ENCODE measurements around the gene BPHL. TPM values are rescaled to one million over a fixed set of nuclear protein-coding genes. Genes with fewer than 3 reads are reported as not detected.

BPHL gene
- total RNA-seq, 1 experiment from 2014 or later: 48.7 TPM

- no peak overlapping the region for H2BK120ac ChIP-seq (ENCODE audit: low read depth, low read length, poor library complexity, severe bottlenecking)
- no peaks in the 10 kb centered on the region for H3K9me3 ChIP-seq (ENCODE audit: control insufficient read depth, low read depth, low read length)
- H2AK5ac ChIP-seq (ENCODE audit: insufficient read length, low read length): no peak overlapping the region
- H2AFZ ChIP-seq (ENCODE audit: low read length): no peak overlapping the region
- no peak overlapping the region for H3K9ac ChIP-seq (ENCODE audit: extremely low read depth, insufficient read length, low read length)
- no peak overlapping the region for H3T11ph ChIP-seq (ENCODE audit: low read length)
- no peak overlapping the region for H3K4ac ChIP-seq (ENCODE audit: low read depth, low read length)
- H4K5ac ChIP-seq (ENCODE audit: insufficient read length, low read depth, low read length): no peak overlapping the region
- no peak overlapping the region for H4K91ac ChIP-seq (ENCODE audit: insufficient read length, low read depth, low read length)
- no peaks in the 10 kb centered on the region for H3K27me3 ChIP-seq (ENCODE audit: insufficient read depth, low read length)
- H2BK20ac ChIP-seq (ENCODE audit: low read depth, low read length, poor library complexity, severe bottlenecking): no peak overlapping the region
- TF ChIP-seq CTCF (conservative IDR thresholded peaks at IDR 0.05): no peak
- H3K56ac ChIP-seq (ENCODE audit: insufficient read length, low read depth, low read length): no peak overlapping the region
- no peak overlapping the region for H3K18ac ChIP-seq (ENCODE audit: insufficient read length, low read depth, low read length)
- no peak overlapping the region for H3K4me2 ChIP-seq (ENCODE audit: insufficient read depth, insufficient read length, low read length)
- H4K20me1 ChIP-seq (ENCODE audit: control insufficient read depth, insufficient read depth, insufficient read length): no peaks in the 10 kb centered on the region
- no peak overlapping the region for H2BK5ac ChIP-seq (ENCODE audit: insufficient read length, low read length)
- Mint-ChIP-seq H3K4me1 (peaks cover 58% of the 10 kb centered on the region in 2 experiments), H3K27me3 (ENCODE audit: low read depth) (no peaks in the 10 kb centered on the region), H3K9me3 (peaks cover 5 to 7% of the 10 kb centered on the region in 2 experiments; a peak in 3 of 5 replicates), H3K4me3 (no peak overlapping the region), H3K27ac (peak overlapping the region in 2 of 3 experiments; percentile 65 to 84; a peak in 4 of 7 replicates), H3K36me3 (ENCODE audit: insufficient read depth in 1 of 3, low read depth in 3 of 3) (peaks cover 18 to 35% (median 28%) of the 10 kb centered on the region in 3 experiments)
- H2BK12ac ChIP-seq (ENCODE audit: insufficient read length, low read depth, low read length): no peak overlapping the region
- H3K23ac ChIP-seq (ENCODE audit: insufficient read length, low read depth, low read length): no peak overlapping the region
- no peak for DNase-seq
- H3K27ac ChIP-seq (ENCODE audit: insufficient read length, low read depth, low read length): no peak overlapping the region
- H3K79me1 ChIP-seq (ENCODE audit: insufficient read depth, low read depth, low read length, poor library complexity, severe bottlenecking): peaks cover 3% of the 10 kb centered on the region
- H3K4me1 ChIP-seq (ENCODE audit: insufficient read depth, low read length): peaks cover 22% of the 10 kb centered on the region; the same call in 1 of the 2 replicates
- no peak overlapping the region for H4K8ac ChIP-seq (replicated peaks; ENCODE audit: insufficient read length, low read depth, low read length)
- no peak overlapping the region for H2BK15ac ChIP-seq (ENCODE audit: low read depth, low read length)
- peaks cover 6% of the 10 kb centered on the region for H3K23me2 ChIP-seq (ENCODE audit: insufficient read length, low read depth, low read length, poor library complexity, severe bottlenecking)
- peaks cover 10% of the 10 kb centered on the region; the same call in 1 of the 2 replicates for H3K79me2 ChIP-seq (ENCODE audit: insufficient read depth, low read length)
- H3K14ac ChIP-seq (ENCODE audit: insufficient read depth, low read length): no peak overlapping the region
- no CpG with 5 or more reads among the region's 7 CpGs for WGBS (ENCODE audit: extremely low coverage, insufficient read length, low lambda C conversion rate)
These were observed 45.7 kb upstream of the BPHL start for GRCh38 chr6:3072798-3073197.

Measured in H9 (cell line).